WTC11 (cell line): ENCODE measurements around the gene CDCA7L. TPM values are rescaled to one million over a fixed set of nuclear protein-coding genes. Genes with fewer than 3 reads are reported as not detected.

Source experiments
- ATAC-seq: fragments of 200-7000 bp; cut with Tn5 transposase; 2 replicates; pipeline ENCODE4 v1.10.0; 2021; ENCODE audit warnings: mild to moderate bottlenecking, moderate library complexity
- CTCF ChIA-PET: fragments of 300-600 bp; sonication (Branson Sonifier 250); formaldehyde crosslinking; loops from one replicate; lab custom pipeline; 2021; ENCODE audit warnings: antibody characterized with exemption; lab: Charles Lee
- POLR2A ChIA-PET: fragments of 350-600 bp; sonication (Branson Sonifier 250); formaldehyde crosslinking; loops from one replicate; lab custom pipeline; 2021; ENCODE audit warnings: antibody characterized with exemption; lab: Charles Lee
- DNase-seq: peaks from one replicate; pipeline ENCODE4 v3.0.0; 2021; ENCODE audit warnings: low spot score
- H3K27ac Mint-ChIP-seq: 2 replicates; pipeline ENCODE4 v1.8.0; 2021; ENCODE audit warnings: mixed read lengths
- H3K27me3 Mint-ChIP-seq: 2 replicates; pipeline ENCODE4 v1.8.0; 2021; ENCODE audit warnings: low read depth, mild to moderate bottlenecking, moderate library complexity, mixed read lengths
- H3K36me3 Mint-ChIP-seq: 2 replicates; pipeline ENCODE4 v1.8.0; 2021; ENCODE audit warnings: mixed read lengths
- H3K4me1 Mint-ChIP-seq: 2 replicates; pipeline ENCODE4 v1.8.0; 2022; ENCODE audit warnings: mixed read lengths
- H3K4me3 Mint-ChIP-seq: 2 replicates; pipeline ENCODE4 v1.8.0; 2021; ENCODE audit warnings: mild to moderate bottlenecking, moderate library complexity, mixed read lengths
- H3K9me3 Mint-ChIP-seq: 2 replicates; pipeline ENCODE4 v1.8.0; 2021; ENCODE audit warnings: mixed read lengths
- CREM ChIP-seq: sonication (generic); formaldehyde crosslinking; IDR thresholded peaks from 2 replicates; pipeline ENCODE4 v1.8.1; 2022; ENCODE audit warnings: mild to moderate bottlenecking, missing genetic modification reagents, moderate library complexity
- ELF4 ChIP-seq: sonication (generic); formaldehyde crosslinking; IDR thresholded peaks from 2 replicates; pipeline ENCODE4 v1.8.1; 2022; ENCODE audit warnings: low read depth, mild to moderate bottlenecking, moderate library complexity, missing genetic modification reagents
- FOXJ3 ChIP-seq: sonication (generic); formaldehyde crosslinking; IDR thresholded peaks from 2 replicates; pipeline ENCODE4 v1.9.0; 2021; ENCODE audit warnings: missing genetic modification reagents, mild to moderate bottlenecking, borderline replicate concordance
- GTF2I ChIP-seq: fragments of 250-450 bp; sonication (Bioruptor Pico); conservative IDR thresholded peaks from 2 replicates; pipeline ENCODE4 v1.4.0; 2021; ENCODE audit warnings: mild to moderate bottlenecking
- KAT7 ChIP-seq: sonication (generic); formaldehyde crosslinking; IDR thresholded peaks from 2 replicates; pipeline ENCODE4 v1.8.1; 2023; ENCODE audit warnings: missing genetic modification reagents, mild to moderate bottlenecking, borderline replicate concordance
- NFYB ChIP-seq: sonication (generic); formaldehyde crosslinking; conservative IDR thresholded peaks from 2 replicates; pipeline ENCODE4 v1.8.0; 2022; ENCODE audit warnings: low read depth, missing genetic modification reagents
- NR1H2 ChIP-seq: sonication (generic); formaldehyde crosslinking; IDR thresholded peaks from 2 replicates; pipeline ENCODE4 v1.9.0; 2021; ENCODE audit warnings: mild to moderate bottlenecking, moderate library complexity, missing genetic modification reagents
- SMAD3 ChIP-seq: sonication (generic); formaldehyde crosslinking; IDR thresholded peaks from 2 replicates; pipeline ENCODE4 v1.8.0; 2022; ENCODE audit warnings: missing genetic modification reagents, mild to moderate bottlenecking, borderline replicate concordance
- SOX15 ChIP-seq: fragments of 250-450 bp; sonication (Bioruptor Pico); IDR thresholded peaks from 2 replicates; pipeline ENCODE4 v1.9.0; 2021; ENCODE audit warnings: mild to moderate bottlenecking
- TCF7 ChIP-seq: sonication (generic); formaldehyde crosslinking; IDR thresholded peaks from 2 replicates; pipeline ENCODE4 v1.8.0; 2022; ENCODE audit warnings: mild to moderate bottlenecking, low read depth, missing genetic modification reagents, moderate library complexity
- total RNA-seq: library from RNA; stranded (reverse); gene quantifications from 3 replicates; pipeline ENCODE4 v1.2.3, GENCODE V29; 2021
- TF ChIP-seq, protein P1 (sequence below): fragments of 250-450 bp; sonication (Bioruptor Pico); conservative IDR thresholded peaks from 2 replicates; pipeline ENCODE4 v1.9.0; 2021; ENCODE audit warnings: mild to moderate bottlenecking
- TF ChIP-seq, protein P2 (sequence below): sonication (generic); formaldehyde crosslinking; IDR thresholded peaks from 2 replicates; pipeline ENCODE4 v1.8.0; 2023; ENCODE audit warnings: missing genetic modification reagents
- TF ChIP-seq, protein P3 (sequence below): sonication (generic); formaldehyde crosslinking; IDR thresholded peaks from 2 replicates; pipeline ENCODE4 v1.8.1; 2023; ENCODE audit warnings: mild to moderate bottlenecking, missing genetic modification reagents
- TF ChIP-seq, protein P4 (sequence below): fragments of 250-450 bp; sonication (Bioruptor Pico); IDR thresholded peaks from 2 replicates; pipeline ENCODE4 v1.9.0; 2021; ENCODE audit warnings: mild to moderate bottlenecking
- TF ChIP-seq, protein P5 (sequence below): sonication (generic); formaldehyde crosslinking; IDR thresholded peaks from 2 replicates; pipeline ENCODE4 v1.8.1; 2022; ENCODE audit warnings: low read depth, missing genetic modification reagents, borderline replicate concordance
- TF ChIP-seq, protein P6 (sequence below): sonication (generic); formaldehyde crosslinking; IDR thresholded peaks from 2 replicates; pipeline ENCODE4 v1.8.1; 2022; ENCODE audit warnings: mild to moderate bottlenecking, missing genetic modification reagents, moderate library complexity, borderline replicate concordance
- TF ChIP-seq, protein P7 (sequence below): sonication (generic); formaldehyde crosslinking; IDR thresholded peaks from 2 replicates; pipeline ENCODE4 v1.8.1; 2023; ENCODE audit warnings: mild to moderate bottlenecking, missing genetic modification reagents, moderate library complexity
- TF ChIP-seq, protein P8 (sequence below): fragments of 200-600 bp; IDR thresholded peaks from 2 replicates; pipeline ENCODE4 v1.8.0; 2022; ENCODE audit warnings: antibody characterized with exemption
- TF ChIP-seq, protein P9 (sequence below): sonication (generic); formaldehyde crosslinking; IDR thresholded peaks from 2 replicates; pipeline ENCODE4 v1.8.1; 2023; ENCODE audit warnings: mild to moderate bottlenecking, missing genetic modification reagents, moderate library complexity

The CDCA7L gene
- total RNA-seq, 1 experiment from 2014 or later: 161 TPM

DNA sequence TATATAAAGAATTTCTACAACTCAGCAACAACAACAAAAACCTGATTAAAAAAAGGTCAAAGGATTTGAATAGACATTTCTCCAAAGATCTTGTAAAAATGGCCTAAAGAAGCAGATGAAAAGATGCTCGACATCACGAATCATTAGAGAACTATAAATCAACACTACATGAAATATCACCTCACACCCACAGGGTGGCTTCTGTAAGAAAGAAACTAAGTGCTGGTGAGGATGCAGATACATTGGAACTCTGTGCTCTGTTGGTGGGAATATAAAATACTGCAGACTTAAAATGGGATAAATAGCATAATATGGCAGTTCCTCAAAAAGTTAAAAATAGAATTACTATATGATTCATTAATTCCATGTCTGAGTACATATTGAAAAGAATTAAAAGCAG, 38.3 kb upstream of the CDCA7L start:
- no peaks in the 10 kb centered on the region for H3K27me3 Mint-ChIP-seq
- no peak overlapping the region for H3K27ac Mint-ChIP-seq
- H3K4me1 Mint-ChIP-seq: peaks cover 2% of the 10 kb centered on the region; the same call in 1 of the 2 replicates
- no peaks in the 10 kb centered on the region for H3K9me3 Mint-ChIP-seq
- DNase-seq (no peak), ATAC-seq (no peak)
- TF ChIP-seq NFYB (CRISPR knock-in tag): no peak
- no peak for TF ChIP-seq TCF7 (CRISPR knock-in tag)
- no peak for TF ChIP-seq ELF4 (CRISPR knock-in tag)
- TF ChIP-seq SMAD3: no peak
- TF ChIP-seq, protein P1, sequence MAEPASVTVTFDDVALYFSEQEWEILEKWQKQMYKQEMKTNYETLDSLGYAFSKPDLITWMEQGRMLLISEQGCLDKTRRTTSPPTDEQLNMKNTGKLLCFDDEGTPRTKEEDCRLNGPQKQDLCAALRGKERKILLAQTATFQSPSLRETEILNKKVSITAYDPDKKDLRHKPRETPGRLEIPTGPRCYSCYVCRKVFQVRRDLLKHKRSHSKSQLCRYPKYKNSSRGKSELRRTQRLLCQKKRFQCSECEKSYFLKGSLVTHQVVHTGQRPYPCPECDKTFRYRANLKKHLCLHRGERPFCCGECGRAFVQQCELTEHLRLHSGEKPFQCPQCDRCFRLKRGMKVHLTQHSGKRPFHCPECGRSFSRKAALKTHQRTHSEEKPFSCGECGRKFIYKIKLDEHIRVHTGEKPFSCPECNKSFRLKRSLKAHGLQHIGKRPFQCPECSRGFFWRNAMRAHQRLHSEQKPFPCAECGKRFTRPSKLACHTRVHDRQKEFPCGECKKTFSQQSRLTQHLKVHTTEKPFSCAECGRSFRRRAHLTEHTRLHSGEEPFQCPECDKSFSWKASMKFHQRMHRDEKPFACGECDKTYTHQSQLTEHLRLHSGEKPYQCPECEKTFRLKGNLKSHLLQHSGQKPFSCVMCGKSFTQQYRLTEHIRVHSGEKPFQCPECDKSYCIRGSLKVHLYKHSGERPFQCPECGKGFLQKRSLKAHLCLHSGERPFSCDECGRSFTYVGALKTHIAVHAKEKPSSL (CRISPR knock-in tag): no peak
- no peak for TF ChIP-seq GTF2I (CRISPR knock-in tag)
- no peak for TF ChIP-seq KAT7 (CRISPR knock-in tag)
- TF ChIP-seq, protein P2, sequence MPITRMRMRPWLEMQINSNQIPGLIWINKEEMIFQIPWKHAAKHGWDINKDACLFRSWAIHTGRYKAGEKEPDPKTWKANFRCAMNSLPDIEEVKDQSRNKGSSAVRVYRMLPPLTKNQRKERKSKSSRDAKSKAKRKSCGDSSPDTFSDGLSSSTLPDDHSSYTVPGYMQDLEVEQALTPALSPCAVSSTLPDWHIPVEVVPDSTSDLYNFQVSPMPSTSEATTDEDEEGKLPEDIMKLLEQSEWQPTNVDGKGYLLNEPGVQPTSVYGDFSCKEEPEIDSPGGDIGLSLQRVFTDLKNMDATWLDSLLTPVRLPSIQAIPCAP: no peak
- TF ChIP-seq CREM (CRISPR knock-in tag): no peak
- TF ChIP-seq, protein P3, sequence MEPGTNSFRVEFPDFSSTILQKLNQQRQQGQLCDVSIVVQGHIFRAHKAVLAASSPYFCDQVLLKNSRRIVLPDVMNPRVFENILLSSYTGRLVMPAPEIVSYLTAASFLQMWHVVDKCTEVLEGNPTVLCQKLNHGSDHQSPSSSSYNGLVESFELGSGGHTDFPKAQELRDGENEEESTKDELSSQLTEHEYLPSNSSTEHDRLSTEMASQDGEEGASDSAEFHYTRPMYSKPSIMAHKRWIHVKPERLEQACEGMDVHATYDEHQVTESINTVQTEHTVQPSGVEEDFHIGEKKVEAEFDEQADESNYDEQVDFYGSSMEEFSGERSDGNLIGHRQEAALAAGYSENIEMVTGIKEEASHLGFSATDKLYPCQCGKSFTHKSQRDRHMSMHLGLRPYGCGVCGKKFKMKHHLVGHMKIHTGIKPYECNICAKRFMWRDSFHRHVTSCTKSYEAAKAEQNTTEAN (CRISPR knock-in tag): no peak
- no peak for TF ChIP-seq FOXJ3 (CRISPR knock-in tag)
- TF ChIP-seq, protein P4, sequence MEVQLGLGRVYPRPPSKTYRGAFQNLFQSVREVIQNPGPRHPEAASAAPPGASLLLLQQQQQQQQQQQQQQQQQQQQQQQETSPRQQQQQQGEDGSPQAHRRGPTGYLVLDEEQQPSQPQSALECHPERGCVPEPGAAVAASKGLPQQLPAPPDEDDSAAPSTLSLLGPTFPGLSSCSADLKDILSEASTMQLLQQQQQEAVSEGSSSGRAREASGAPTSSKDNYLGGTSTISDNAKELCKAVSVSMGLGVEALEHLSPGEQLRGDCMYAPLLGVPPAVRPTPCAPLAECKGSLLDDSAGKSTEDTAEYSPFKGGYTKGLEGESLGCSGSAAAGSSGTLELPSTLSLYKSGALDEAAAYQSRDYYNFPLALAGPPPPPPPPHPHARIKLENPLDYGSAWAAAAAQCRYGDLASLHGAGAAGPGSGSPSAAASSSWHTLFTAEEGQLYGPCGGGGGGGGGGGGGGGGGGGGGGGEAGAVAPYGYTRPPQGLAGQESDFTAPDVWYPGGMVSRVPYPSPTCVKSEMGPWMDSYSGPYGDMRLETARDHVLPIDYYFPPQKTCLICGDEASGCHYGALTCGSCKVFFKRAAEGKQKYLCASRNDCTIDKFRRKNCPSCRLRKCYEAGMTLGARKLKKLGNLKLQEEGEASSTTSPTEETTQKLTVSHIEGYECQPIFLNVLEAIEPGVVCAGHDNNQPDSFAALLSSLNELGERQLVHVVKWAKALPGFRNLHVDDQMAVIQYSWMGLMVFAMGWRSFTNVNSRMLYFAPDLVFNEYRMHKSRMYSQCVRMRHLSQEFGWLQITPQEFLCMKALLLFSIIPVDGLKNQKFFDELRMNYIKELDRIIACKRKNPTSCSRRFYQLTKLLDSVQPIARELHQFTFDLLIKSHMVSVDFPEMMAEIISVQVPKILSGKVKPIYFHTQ (CRISPR knock-in tag): no peak
- TF ChIP-seq, protein P5, sequence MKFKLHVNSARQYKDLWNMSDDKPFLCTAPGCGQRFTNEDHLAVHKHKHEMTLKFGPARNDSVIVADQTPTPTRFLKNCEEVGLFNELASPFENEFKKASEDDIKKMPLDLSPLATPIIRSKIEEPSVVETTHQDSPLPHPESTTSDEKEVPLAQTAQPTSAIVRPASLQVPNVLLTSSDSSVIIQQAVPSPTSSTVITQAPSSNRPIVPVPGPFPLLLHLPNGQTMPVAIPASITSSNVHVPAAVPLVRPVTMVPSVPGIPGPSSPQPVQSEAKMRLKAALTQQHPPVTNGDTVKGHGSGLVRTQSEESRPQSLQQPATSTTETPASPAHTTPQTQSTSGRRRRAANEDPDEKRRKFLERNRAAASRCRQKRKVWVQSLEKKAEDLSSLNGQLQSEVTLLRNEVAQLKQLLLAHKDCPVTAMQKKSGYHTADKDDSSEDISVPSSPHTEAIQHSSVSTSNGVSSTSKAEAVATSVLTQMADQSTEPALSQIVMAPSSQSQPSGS (CRISPR knock-in tag): no peak
- TF ChIP-seq SOX15 (CRISPR knock-in tag): no peak
- TF ChIP-seq, protein P6, sequence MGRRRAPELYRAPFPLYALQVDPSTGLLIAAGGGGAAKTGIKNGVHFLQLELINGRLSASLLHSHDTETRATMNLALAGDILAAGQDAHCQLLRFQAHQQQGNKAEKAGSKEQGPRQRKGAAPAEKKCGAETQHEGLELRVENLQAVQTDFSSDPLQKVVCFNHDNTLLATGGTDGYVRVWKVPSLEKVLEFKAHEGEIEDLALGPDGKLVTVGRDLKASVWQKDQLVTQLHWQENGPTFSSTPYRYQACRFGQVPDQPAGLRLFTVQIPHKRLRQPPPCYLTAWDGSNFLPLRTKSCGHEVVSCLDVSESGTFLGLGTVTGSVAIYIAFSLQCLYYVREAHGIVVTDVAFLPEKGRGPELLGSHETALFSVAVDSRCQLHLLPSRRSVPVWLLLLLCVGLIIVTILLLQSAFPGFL (CRISPR knock-in tag): no peak
- TF ChIP-seq, protein P7, sequence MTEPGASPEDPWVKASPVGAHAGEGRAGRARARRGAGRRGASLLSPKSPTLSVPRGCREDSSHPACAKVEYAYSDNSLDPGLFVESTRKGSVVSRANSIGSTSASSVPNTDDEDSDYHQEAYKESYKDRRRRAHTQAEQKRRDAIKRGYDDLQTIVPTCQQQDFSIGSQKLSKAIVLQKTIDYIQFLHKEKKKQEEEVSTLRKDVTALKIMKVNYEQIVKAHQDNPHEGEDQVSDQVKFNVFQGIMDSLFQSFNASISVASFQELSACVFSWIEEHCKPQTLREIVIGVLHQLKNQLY (CRISPR knock-in tag): no peak
- TF ChIP-seq NR1H2 (CRISPR knock-in tag): no peak
- TF ChIP-seq, protein P8, sequence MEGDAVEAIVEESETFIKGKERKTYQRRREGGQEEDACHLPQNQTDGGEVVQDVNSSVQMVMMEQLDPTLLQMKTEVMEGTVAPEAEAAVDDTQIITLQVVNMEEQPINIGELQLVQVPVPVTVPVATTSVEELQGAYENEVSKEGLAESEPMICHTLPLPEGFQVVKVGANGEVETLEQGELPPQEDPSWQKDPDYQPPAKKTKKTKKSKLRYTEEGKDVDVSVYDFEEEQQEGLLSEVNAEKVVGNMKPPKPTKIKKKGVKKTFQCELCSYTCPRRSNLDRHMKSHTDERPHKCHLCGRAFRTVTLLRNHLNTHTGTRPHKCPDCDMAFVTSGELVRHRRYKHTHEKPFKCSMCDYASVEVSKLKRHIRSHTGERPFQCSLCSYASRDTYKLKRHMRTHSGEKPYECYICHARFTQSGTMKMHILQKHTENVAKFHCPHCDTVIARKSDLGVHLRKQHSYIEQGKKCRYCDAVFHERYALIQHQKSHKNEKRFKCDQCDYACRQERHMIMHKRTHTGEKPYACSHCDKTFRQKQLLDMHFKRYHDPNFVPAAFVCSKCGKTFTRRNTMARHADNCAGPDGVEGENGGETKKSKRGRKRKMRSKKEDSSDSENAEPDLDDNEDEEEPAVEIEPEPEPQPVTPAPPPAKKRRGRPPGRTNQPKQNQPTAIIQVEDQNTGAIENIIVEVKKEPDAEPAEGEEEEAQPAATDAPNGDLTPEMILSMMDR: no peak
- TF ChIP-seq, protein P9, sequence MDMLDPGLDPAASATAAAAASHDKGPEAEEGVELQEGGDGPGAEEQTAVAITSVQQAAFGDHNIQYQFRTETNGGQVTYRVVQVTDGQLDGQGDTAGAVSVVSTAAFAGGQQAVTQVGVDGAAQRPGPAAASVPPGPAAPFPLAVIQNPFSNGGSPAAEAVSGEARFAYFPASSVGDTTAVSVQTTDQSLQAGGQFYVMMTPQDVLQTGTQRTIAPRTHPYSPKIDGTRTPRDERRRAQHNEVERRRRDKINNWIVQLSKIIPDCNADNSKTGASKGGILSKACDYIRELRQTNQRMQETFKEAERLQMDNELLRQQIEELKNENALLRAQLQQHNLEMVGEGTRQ (CRISPR knock-in tag): no peak
- ChIA-PET POLR2A (interaction anchor here (0.7 kb wide), 1 partner anchor 1207 kb away, joined by 3 read pairs; no protein-coding TSS in a partner anchor), CTCF (interaction anchor here (1.0 kb wide), 1 partner anchor 212 kb away, joined by 3 read pairs; no protein-coding TSS in a partner anchor)
- no peaks in the 10 kb centered on the region for H3K36me3 Mint-ChIP-seq
- H3K4me3 Mint-ChIP-seq: no peak overlapping the region
